MM.1S (cell line): ENCODE measurements around the gene NEU1.
A peak's percentile ranks its signal among the peaks of the same experiment; 100 is the strongest.

ENCODE experiments used
- DNase-seq: peaks from one replicate; pipeline ENCODE4 v3.0.0-alpha.2; 2015
- H2AFZ ChIP-seq: fragments of 300-600 bp; sonication (generic); 2 replicates; pipeline ENCODE4 v1.6.0; 2016; ENCODE audit warnings: antibody characterized with exemption, low read length
- H3F3A ChIP-seq: fragments of 300-600 bp; sonication (generic); 2 replicates; pipeline ENCODE4 v1.6.1; 2016; ENCODE audit warnings: mild to moderate bottlenecking, antibody characterized with exemption, low read length, moderate library complexity, mixed read lengths; ENCODE audit not compliant: insufficient read depth
- H3K27ac ChIP-seq: fragments of 300-600 bp; sonication (generic); 2 replicates; pipeline ENCODE4 v1.5.1; 2016; ENCODE audit warnings: mild to moderate bottlenecking, low read length
- H3K27me3 ChIP-seq: fragments of 300-600 bp; sonication (generic); replicated peaks from 2 replicates; pipeline ENCODE4 v1.6.0; 2016; ENCODE audit warnings: low read length; ENCODE audit not compliant: insufficient read depth
- H3K36me3 ChIP-seq: fragments of 300-600 bp; sonication (generic); replicated peaks from 2 replicates; pipeline ENCODE4 v1.6.1; 2016; ENCODE audit warnings: mild to moderate bottlenecking, low read length, mixed read lengths; ENCODE audit not compliant: insufficient read depth
- H3K4me1 ChIP-seq: fragments of 300-600 bp; sonication (generic); 2 replicates; pipeline ENCODE4 v1.6.1; 2016; ENCODE audit warnings: low read length, mixed read lengths
- H3K4me2 ChIP-seq: fragments of 300-600 bp; sonication (generic); 2 replicates; pipeline ENCODE4 v1.6.0; 2016; ENCODE audit warnings: low read depth, low read length
- H3K4me3 ChIP-seq: fragments of 300-600 bp; sonication (generic); 2 replicates; pipeline ENCODE4 v1.5.1; 2016; ENCODE audit warnings: low read length, mixed read lengths
- H3K79me2 ChIP-seq: fragments of 300-600 bp; sonication (generic); 2 replicates; pipeline ENCODE4 v1.6.1; 2016; ENCODE audit warnings: mixed run types, low read length, mixed read lengths
- H3K9ac ChIP-seq: fragments of 300-600 bp; sonication (generic); 2 replicates; pipeline ENCODE4 v1.6.1; 2016; ENCODE audit warnings: low read length, mixed read lengths
- H3K9me2 ChIP-seq: fragments of 300-600 bp; sonication (generic); replicated peaks from 2 replicates; pipeline ENCODE4 v1.6.1; 2016; ENCODE audit warnings: mild to moderate bottlenecking, low read length, mixed read lengths; ENCODE audit not compliant: insufficient read depth
- H3K9me3 ChIP-seq: fragments of 300-600 bp; sonication (generic); replicated peaks from 2 replicates; pipeline ENCODE4 v1.6.1; 2016; ENCODE audit warnings: mild to moderate bottlenecking, low read length, mixed read lengths; ENCODE audit not compliant: insufficient read depth
- H4K20me1 ChIP-seq: fragments of 300-600 bp; sonication (generic); 2 replicates; pipeline ENCODE4 v1.6.1; 2016; ENCODE audit warnings: mild to moderate bottlenecking, low read length, moderate library complexity, mixed read lengths; ENCODE audit not compliant: insufficient read depth
- EZH2 ChIP-seq: fragments of 300-600 bp; sonication (generic); optimal IDR thresholded peaks from 2 replicates; pipeline ENCODE3; 2017; ENCODE audit warnings: low read depth, mild to moderate bottlenecking, antibody characterized with exemption, low read length, mixed read lengths
- EZH2phosphoT487 ChIP-seq: fragments of 300-600 bp; sonication (generic); IDR thresholded peaks from 2 replicates; pipeline ENCODE4 v1.6.1; 2018; ENCODE audit warnings: antibody characterized with exemption, low read length
- TF ChIP-seq, protein P1 (sequence below): fragments of 300-600 bp; sonication (generic); IDR thresholded peaks from 2 replicates; pipeline ENCODE4 v1.5.1; 2016; ENCODE audit warnings: antibody characterized with exemption, low read length, mixed read lengths

The NEU1 gene

GRCh38 chr6:31834367-31835250, 28.0 kb downstream of the NEU1 start:
- H3K9ac ChIP-seq, result peak overlapping the region; percentile 97
- H3K36me3 ChIP-seq, result peaks cover 26% of the 10 kb centered on the region; the same call in 1 of the 2 replicates
- H4K20me1 ChIP-seq, result peaks cover 27% of the 10 kb centered on the region
- peak overlapping the region; percentile 99 for H3K4me2 ChIP-seq
- TF ChIP-seq, protein P1, sequence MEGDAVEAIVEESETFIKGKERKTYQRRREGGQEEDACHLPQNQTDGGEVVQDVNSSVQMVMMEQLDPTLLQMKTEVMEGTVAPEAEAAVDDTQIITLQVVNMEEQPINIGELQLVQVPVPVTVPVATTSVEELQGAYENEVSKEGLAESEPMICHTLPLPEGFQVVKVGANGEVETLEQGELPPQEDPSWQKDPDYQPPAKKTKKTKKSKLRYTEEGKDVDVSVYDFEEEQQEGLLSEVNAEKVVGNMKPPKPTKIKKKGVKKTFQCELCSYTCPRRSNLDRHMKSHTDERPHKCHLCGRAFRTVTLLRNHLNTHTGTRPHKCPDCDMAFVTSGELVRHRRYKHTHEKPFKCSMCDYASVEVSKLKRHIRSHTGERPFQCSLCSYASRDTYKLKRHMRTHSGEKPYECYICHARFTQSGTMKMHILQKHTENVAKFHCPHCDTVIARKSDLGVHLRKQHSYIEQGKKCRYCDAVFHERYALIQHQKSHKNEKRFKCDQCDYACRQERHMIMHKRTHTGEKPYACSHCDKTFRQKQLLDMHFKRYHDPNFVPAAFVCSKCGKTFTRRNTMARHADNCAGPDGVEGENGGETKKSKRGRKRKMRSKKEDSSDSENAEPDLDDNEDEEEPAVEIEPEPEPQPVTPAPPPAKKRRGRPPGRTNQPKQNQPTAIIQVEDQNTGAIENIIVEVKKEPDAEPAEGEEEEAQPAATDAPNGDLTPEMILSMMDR, result no peak
- TF ChIP-seq EZH2phosphoT487 (no peak), EZH2 (no peak)
- peak; percentile 90 for DNase-seq
- H3K27ac ChIP-seq, result peak overlapping the region; percentile 81
- H3K9me2 ChIP-seq, result no peaks in the 10 kb centered on the region
- peaks cover 66% of the 10 kb centered on the region for H3K79me2 ChIP-seq
- H2AFZ ChIP-seq, result peak overlapping the region; percentile 51; the same call in 1 of the 2 replicates
- no peaks in the 10 kb centered on the region for H3K9me3 ChIP-seq
- H3F3A ChIP-seq, result peaks cover 92% of the 10 kb centered on the region
- no peaks in the 10 kb centered on the region for H3K27me3 ChIP-seq
- H3K4me1 ChIP-seq, result peaks cover 24% of the 10 kb centered on the region
- peak overlapping the region; percentile 98 for H3K4me3 ChIP-seq

DNA sequence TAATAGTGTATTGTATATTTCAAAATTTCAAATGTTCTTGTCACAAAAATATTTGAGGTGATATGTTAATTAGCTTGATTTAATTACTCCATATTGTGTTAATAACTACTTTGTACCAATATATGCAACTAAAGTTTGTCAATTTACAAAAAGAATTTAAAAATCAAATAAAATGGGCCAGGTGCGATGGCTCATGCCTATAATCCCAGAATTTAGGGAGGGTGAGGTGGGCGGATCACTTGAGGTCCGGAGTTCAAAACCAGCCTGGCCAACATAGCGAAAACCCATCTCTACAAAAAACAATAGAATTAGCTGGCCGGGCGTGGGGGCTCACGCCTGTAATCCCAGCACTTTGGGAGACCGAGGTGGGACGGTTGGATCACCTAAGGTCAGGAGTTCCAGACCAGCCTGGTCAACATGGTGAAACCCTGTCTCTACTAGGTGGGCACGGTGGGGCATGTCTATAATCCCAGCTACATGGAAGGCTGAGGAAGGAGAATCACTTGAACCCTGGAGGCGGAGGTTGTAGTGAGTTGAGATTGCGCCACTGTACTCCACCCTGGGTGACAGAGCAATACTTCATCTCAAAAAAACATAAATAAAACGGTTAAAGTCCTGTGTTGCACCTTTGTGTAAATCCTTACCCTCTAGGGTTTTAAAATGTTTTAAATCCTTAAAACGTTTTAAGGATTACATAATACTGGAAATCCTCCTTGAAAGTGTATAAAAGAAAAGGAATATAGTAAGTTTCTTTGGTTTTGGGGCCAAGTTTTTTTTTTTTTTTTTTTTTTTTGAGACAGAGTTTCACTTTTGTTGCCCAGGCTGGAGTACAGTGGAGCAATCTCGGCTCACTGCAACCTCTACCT, 31.0 kb downstream of the NEU1 start:
- peak overlapping the region; percentile 61; the same call in 1 of the 2 replicates for H3K4me3 ChIP-seq
- peak overlapping the region; percentile 29; the same call in 1 of the 2 replicates for H3K9ac ChIP-seq
- H3K27ac ChIP-seq, result peak overlapping the region; percentile 7; the same call in 1 of the 2 replicates
- no peaks in the 10 kb centered on the region; the same call in 1 of the 2 replicates for H4K20me1 ChIP-seq
- H3K4me2 ChIP-seq, result peak overlapping the region; percentile 81
- peaks cover 64% of the 10 kb centered on the region for H3F3A ChIP-seq
- H3K36me3 ChIP-seq, result peaks cover 7% of the 10 kb centered on the region; the same call in 1 of the 2 replicates
- H3K9me2 ChIP-seq, result no peaks in the 10 kb centered on the region
- peaks cover 51% of the 10 kb centered on the region for H3K79me2 ChIP-seq
- peaks cover 7% of the 10 kb centered on the region; the same call in 1 of the 2 replicates for H3K4me1 ChIP-seq
- no peak for DNase-seq
- H3K27me3 ChIP-seq, result no peaks in the 10 kb centered on the region
- H3K9me3 ChIP-seq, result no peaks in the 10 kb centered on the region
- no peak overlapping the region for H2AFZ ChIP-seq
- TF ChIP-seq EZH2phosphoT487 (no peak), EZH2 (no peak)

GRCh38 chr6:31830886-31831335, 31.7 kb downstream of the NEU1 start:
- H2AFZ ChIP-seq, result no peak overlapping the region
- TF ChIP-seq EZH2phosphoT487 (no peak), EZH2 (no peak)
- TF ChIP-seq, protein P1, result no peak
- peaks cover 7% of the 10 kb centered on the region; the same call in 1 of the 2 replicates for H3K4me1 ChIP-seq
- no peaks in the 10 kb centered on the region for H3K9me3 ChIP-seq
- DNase-seq, result no peak
- H3F3A ChIP-seq, result peaks cover 60% of the 10 kb centered on the region
- peak overlapping the region; percentile 57; the same call in 1 of the 2 replicates for H3K27ac ChIP-seq
- peak overlapping the region; percentile 61 for H3K4me3 ChIP-seq
- H3K79me2 ChIP-seq, result peaks cover 47% of the 10 kb centered on the region
- H3K36me3 ChIP-seq, result peaks cover under 1% of the 10 kb centered on the region; the same call in 1 of the 2 replicates
- no peaks in the 10 kb centered on the region for H3K27me3 ChIP-seq
- H3K9me2 ChIP-seq, result no peaks in the 10 kb centered on the region
- peak overlapping the region; percentile 81 for H3K4me2 ChIP-seq
- H4K20me1 ChIP-seq, result no peaks in the 10 kb centered on the region; the same call in 1 of the 2 replicates
- H3K9ac ChIP-seq, result peak overlapping the region; percentile 29; the same call in 1 of the 2 replicates
